MM.1S (cell line): Measurements from ENCODE around the gene THBS3.

Experiments used
- CTCF ChIP-seq: fragments of 300-600 bp; sonication (generic); IDR thresholded peaks from 2 replicates; pipeline ENCODE4 v1.5.1; 2016; ENCODE audit warnings: antibody characterized with exemption, low read length, mixed read lengths
- EZH2 ChIP-seq: fragments of 300-600 bp; sonication (generic); optimal IDR thresholded peaks from 2 replicates; pipeline ENCODE3; 2017; ENCODE audit warnings: low read depth, mild to moderate bottlenecking, antibody characterized with exemption, low read length, mixed read lengths
- EZH2phosphoT487 ChIP-seq: fragments of 300-600 bp; sonication (generic); IDR thresholded peaks from 2 replicates; pipeline ENCODE4 v1.6.1; 2018; ENCODE audit warnings: antibody characterized with exemption, low read length

- TF ChIP-seq CTCF = no peak
- TF ChIP-seq EZH2 = no peak
- TF ChIP-seq EZH2phosphoT487 = no peak
These were observed 28.8 kb upstream of the THBS3 start for GRCh38 chr1:155236451-155236850.
